Peyer's patch (tissue), 4 donors: ENCODE measurements around the gene UIMC1.

Experiments
- CTCF ChIP-seq, 6 experiments: fragments of 450-650 bp in 4 of 6; fragments of 200-600 bp in 2 of 6; sonication (generic) in 1 of 6; IDR thresholded peaks; one replicate each; pipeline ENCODE4 v1.5.1; 2017 to 2019; ENCODE audit warnings: antibody characterized with exemption in 6 of 6, mild to moderate bottlenecking in 3 of 6, moderate library complexity in 1 of 6
- POLR2A ChIP-seq, 2 donors: fragments of 450-650 bp; IDR thresholded peaks; one replicate each; pipeline ENCODE4 v1.5.1; 2017; ENCODE audit warnings: antibody characterized with exemption in 2 of 2, mild to moderate bottlenecking in 2 of 2, moderate library complexity in 2 of 2

GRCh38 chr5:177005619-177006264 lies 837 bp downstream of the UIMC1 start:
- TF ChIP-seq CTCF (IDR thresholded peaks at IDR 0.05) (peak in 5 of 6 experiments; percentile 46 to 61 (median 58)), POLR2A (IDR thresholded peaks at IDR 0.05) (peak in 1 of 2 donors; percentile 13)
